A549 (cell line): ENCODE data around the gene RASA4B. TPM values are rescaled to one million over a fixed set of nuclear protein-coding genes. Genes with fewer than 3 reads are reported as not detected.
A peak's percentile ranks its signal among the peaks of the same experiment; 100 is the strongest.
"Not testable (repeated sequence)": the region's sequence is repeated elsewhere in the genome, so short reads cannot be mapped to it uniquely, and the experiment has no call there.

Experiments used
- ATAC-seq, 2 experiments: fragments of 200-7000 bp in 1 of 2; fragments of >200 bp in 1 of 2; cut with Nextera tagmentation in 1 of 2; cut with Tn5 transposase in 1 of 2; 3 replicates each; pipeline versions ENCODE4 v1.8.0 to v1.9.1; 2018 to 2020; ENCODE audit warnings: mild to moderate bottlenecking in 1 of 2, moderate library complexity in 1 of 2
- CTCF ChIA-PET: fragments of 300-600 bp; sonication (Branson Sonifier 250); formaldehyde crosslinking; extraction: SDS; loops from one replicate; lab custom pipeline; 2021; ENCODE audit warnings: antibody characterized with exemption, inconsistent platforms; lab: Yijun Ruan, JAX
- POLR2A ChIA-PET: fragments of 350-600 bp; formaldehyde crosslinking; extraction: SDS; loops from one replicate; lab custom pipeline; 2021; ENCODE audit warnings: antibody characterized with exemption, inconsistent platforms; lab: Yijun Ruan, JAX
- DNase-seq, 2 experiments: peaks; one replicate each; pipeline versions ENCODE4 v3.0.0 to v3.0.0-alpha.2; 2011 to 2016; ENCODE audit warnings: low read depth in 1 of 2, low spot score in 1 of 2
- FAIRE-seq: peaks from 2 replicates; lab custom pipeline; 2011; peaks lifted over from hg19 to GRCh38; lab: Jason Lieb, UNC
- H3K27ac ChIP-seq, 2 experiments: fragments of >200 bp; sonication (Bioruptor Twin); formaldehyde crosslinking; 3 replicates each; pipeline ENCODE4 v1.5.1; 2016 to 2017
- H3K4me1 ChIP-seq: fragments of >200 bp; sonication (Bioruptor Twin); formaldehyde crosslinking; 3 replicates; pipeline ENCODE4 v1.6.1; 2016
- H3K4me2 ChIP-seq: fragments of >200 bp; sonication (Bioruptor Twin); formaldehyde crosslinking; 3 replicates; pipeline ENCODE4 v1.6.1; 2016
- H3K4me3 ChIP-seq: fragments of >200 bp; sonication (Bioruptor Twin); formaldehyde crosslinking; 3 replicates; pipeline ENCODE4 v1.5.1; 2016
- H3K9me3 ChIP-seq: fragments of >200 bp; sonication (Bioruptor Twin); formaldehyde crosslinking; 3 replicates; pipeline ENCODE4 v1.6.1; 2016
- ZC3H11A ChIP-seq: fragments of 450-650 bp; IDR thresholded peaks from 2 replicates; pipeline ENCODE4 v1.6.1; 2014; ENCODE audit warnings: antibody characterized with exemption, mild to moderate bottlenecking
- WGBS: methylation state at CpG from one replicate; pipeline ENCODE4 v1.1.6; 2017; ENCODE audit errors: missing lambda C conversion rate; 5-methylcytosine and 5-hydroxymethylcytosine counted together
- polyA plus RNA-seq, 4 experiments: library from polyadenylated mRNA; depleted of rRNA in 3 of 4; stranded (reverse); fragments of >200 nt; fragmentation: RNase III in 1 of 4; extraction: RNeasy Plus Mini Kit Qiagen cat#74134 plus additional on column Dnase treatment in 1 of 4; gene quantifications; 2 replicates in 3 of 4; 3 replicates in 1 of 4; pipeline ENCODE4 v1.2.3, GENCODE V29; 2011 to 2017

RASA4B gene
- polyA plus RNA-seq, 2 of the 4 experiments (the other 2 are of a cell fraction): 0.83 to 1.4 TPM

DNA sequence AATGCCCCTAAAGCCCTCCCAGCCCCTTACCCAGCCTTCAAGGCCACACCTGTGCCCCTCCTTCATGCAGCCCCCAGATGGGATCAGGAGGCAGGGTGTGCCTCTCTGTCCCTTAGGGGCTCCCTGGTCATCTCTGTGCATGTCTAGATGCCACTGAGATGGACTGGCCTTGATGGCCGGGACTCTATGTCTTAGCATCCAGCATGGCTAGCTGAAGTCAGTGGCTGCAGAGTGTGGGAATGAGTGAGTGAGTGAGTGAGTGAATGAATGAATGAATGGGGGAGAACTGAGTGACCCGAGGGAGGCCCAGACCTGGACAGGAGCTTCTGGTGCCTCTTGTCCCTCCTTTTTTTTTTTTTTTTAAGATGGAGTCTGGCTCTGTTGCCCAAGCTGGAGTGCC is 14.6 kb upstream of the RASA4B start:
- POLR2A ChIA-PET, FAIRE-seq, H3K4me1 ChIP-seq, CTCF ChIA-PET, H3K4me3 ChIP-seq, H3K27ac ChIP-seq, H3K4me2 ChIP-seq, DNase-seq, H3K9me3 ChIP-seq: not testable (repeated sequence)
- ATAC-seq: peak; percentile 17 to 33; a peak in 3 of 6 replicates
- WGBS: 66% methylated on average over 2 of the region's 2 CpGs

- FAIRE-seq, H3K4me3 ChIP-seq, H3K27ac ChIP-seq, ATAC-seq, CTCF ChIA-PET, H3K4me1 ChIP-seq, H3K4me2 ChIP-seq, POLR2A ChIA-PET, DNase-seq, H3K9me3 ChIP-seq: not testable (repeated sequence)
- WGBS: 62% methylated on average over 5 of the region's 7 CpGs
These were observed 14.0 kb upstream of the RASA4B start for GRCh38 chr7:102531583-102531982.

- CTCF ChIA-PET, POLR2A ChIA-PET, H3K4me3 ChIP-seq, H3K27ac ChIP-seq, FAIRE-seq, H3K4me2 ChIP-seq, H3K9me3 ChIP-seq, DNase-seq, H3K4me1 ChIP-seq: not testable (repeated sequence)
- 94% methylated on average over 5 of the region's 13 CpGs for WGBS
- peak; percentile 23; the same call in 1 of the 2 replicates for TF ChIP-seq ZC3H11A
- ATAC-seq: peak in 1 of 2 experiments; percentile 2; a peak in 1 of 6 replicates
These were observed 10.5 kb upstream of the RASA4B start for GRCh38 chr7:102527822-102528793.

GRCh38 chr7:102527182-102527581 is 9.6 kb upstream of the RASA4B start:
- POLR2A ChIA-PET, H3K4me1 ChIP-seq: not testable (repeated sequence)

GRCh38 chr7:102524803-102525202 is 7.2 kb upstream of the RASA4B start:
- ATAC-seq: peak; percentile 3 to 10; a peak in 4 of 6 replicates
- CTCF ChIA-PET: not testable (repeated sequence)
- 80% methylated on average over 1 of the region's 2 CpGs for WGBS

More at GRCh38 chr7:102527182-102527581, 9.6 kb upstream of the RASA4B start:
- H3K4me3 ChIP-seq, H3K4me2 ChIP-seq, ATAC-seq, CTCF ChIA-PET, H3K9me3 ChIP-seq, DNase-seq, FAIRE-seq, H3K27ac ChIP-seq: not testable (repeated sequence)
- WGBS: 83% methylated on average over 1 of the region's 8 CpGs

GRCh38 chr7:102520797-102521196 is 3.2 kb upstream of the RASA4B start:
- CTCF ChIA-PET, H3K4me3 ChIP-seq, H3K9me3 ChIP-seq, H3K27ac ChIP-seq, H3K4me2 ChIP-seq, DNase-seq, H3K4me1 ChIP-seq, ATAC-seq, POLR2A ChIA-PET, FAIRE-seq: not testable (repeated sequence)
- WGBS: no CpG with 5 or more reads among the region's 5 CpGs

More at GRCh38 chr7:102524803-102525202, 7.2 kb upstream of the RASA4B start:
- H3K4me2 ChIP-seq, DNase-seq, FAIRE-seq, H3K4me1 ChIP-seq, H3K27ac ChIP-seq, H3K4me3 ChIP-seq, POLR2A ChIA-PET, H3K9me3 ChIP-seq: not testable (repeated sequence)

GRCh38 chr7:102516951-102517350 is 626 bp downstream of the RASA4B start:
- H3K4me2 ChIP-seq, H3K9me3 ChIP-seq, POLR2A ChIA-PET, DNase-seq, H3K4me1 ChIP-seq, CTCF ChIA-PET, FAIRE-seq, H3K4me3 ChIP-seq, ATAC-seq, H3K27ac ChIP-seq: not testable (repeated sequence)
- WGBS: no CpG with 5 or more reads among the region's 10 CpGs

DNA sequence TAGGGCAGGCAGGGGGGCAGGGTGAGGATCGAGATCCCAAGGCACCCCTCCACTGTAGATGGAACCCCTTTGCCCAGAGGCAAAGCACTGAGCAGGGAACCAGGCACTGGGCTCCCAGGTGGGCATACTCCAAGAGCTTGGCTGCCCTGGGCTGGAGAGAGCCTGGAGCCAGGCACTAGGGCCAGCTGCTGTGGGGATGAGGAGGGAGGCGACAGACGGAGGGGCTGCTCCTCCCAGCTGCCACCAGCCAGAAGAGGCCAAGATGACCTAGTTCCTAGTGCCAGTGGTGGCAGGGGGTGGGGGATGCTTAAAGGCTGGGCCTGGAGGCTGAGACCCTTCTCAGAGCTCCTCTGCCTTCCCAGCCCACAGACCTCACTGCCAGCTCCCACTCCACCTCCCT is 1.7 kb downstream of the RASA4B start:
- H3K4me1 ChIP-seq, DNase-seq, FAIRE-seq, H3K27ac ChIP-seq, H3K4me2 ChIP-seq, CTCF ChIA-PET, POLR2A ChIA-PET, H3K9me3 ChIP-seq, H3K4me3 ChIP-seq: not testable (repeated sequence)
- peak; percentile 14 to 23 for ATAC-seq
- WGBS: no CpG with 5 or more reads among the region's 3 CpGs

GRCh38 chr7:102514881-102515721 is 2.5 kb downstream of the RASA4B start:
- H3K4me1 ChIP-seq, H3K4me3 ChIP-seq, FAIRE-seq, H3K9me3 ChIP-seq, CTCF ChIA-PET, H3K4me2 ChIP-seq, POLR2A ChIA-PET, DNase-seq, H3K27ac ChIP-seq: not testable (repeated sequence)
- peak; percentile 23 to 30 for ATAC-seq
- no CpG with 5 or more reads among the region's 15 CpGs for WGBS

GRCh38 chr7:102512642-102513221 is 4.8 kb downstream of the RASA4B start:
- CTCF ChIA-PET, FAIRE-seq, H3K4me1 ChIP-seq, POLR2A ChIA-PET, ATAC-seq, H3K9me3 ChIP-seq: not testable (repeated sequence)
- H3K4me3 ChIP-seq: 0 out of 3 replicates have a peak overlapping the region, but pooled peaks have one; percentile 29
- peak overlapping the region; percentile 66 to 92; a peak in 5 of 6 replicates for H3K27ac ChIP-seq
- 62% methylated on average over 5 of the region's 5 CpGs for WGBS
- DNase-seq: peak in 1 of 2 experiments; percentile 64
- peak overlapping the region; percentile 90 for H3K4me2 ChIP-seq
